ENCODE measurements around the gene TRIM29. TPM values are rescaled to one million over a fixed set of nuclear protein-coding genes. Genes with fewer than 3 reads are reported as not detected.
A peak's percentile ranks its signal among the peaks of the same experiment; 100 is the strongest.

The TRIM29 gene
- total RNA-seq, 1 experiment from 2014 or later: 4.3 TPM

DNA sequence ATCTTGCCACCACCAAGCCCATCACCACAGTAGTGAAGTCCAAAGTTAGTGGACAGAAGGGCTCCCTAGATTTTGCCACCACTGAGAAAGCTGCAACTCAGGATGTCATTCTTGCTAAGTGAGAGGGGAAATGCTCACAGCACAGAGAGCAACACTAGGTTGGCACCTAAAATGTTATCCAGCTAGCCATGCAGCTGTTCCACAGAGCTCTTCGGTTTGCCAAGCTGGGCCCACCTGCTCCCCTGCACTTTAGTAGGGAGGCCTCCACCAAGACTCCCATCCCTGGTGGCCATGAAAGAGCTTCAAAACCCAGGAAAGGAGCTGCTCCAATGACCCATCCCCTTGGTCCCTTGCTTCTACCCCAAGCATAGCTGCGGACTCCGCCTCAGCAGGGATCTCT is 63.8 kb downstream of the TRIM29 start:
- Mint-ChIP-seq H3K9me3 (ENCODE audit: unreplicated experiment) (no peaks in the 10 kb centered on the region), H3K4me3 (ENCODE audit: unreplicated experiment) (no peak overlapping the region), H3K27ac (ENCODE audit: unreplicated experiment) (no peak overlapping the region), H3K36me3 (ENCODE audit: insufficient read depth, unreplicated experiment) (no peaks in the 10 kb centered on the region), H3K27me3 (ENCODE audit: insufficient read depth, unreplicated experiment) (peaks cover 19% of the 10 kb centered on the region), H3K4me1 (ENCODE audit: low read depth, unreplicated experiment) (no peaks in the 10 kb centered on the region)
- no TSS peak for BruUV-seq (replicated peaks)
- Histone ChIP-seq H3K4me3 (ENCODE audit: low read depth, low read length) (no peak overlapping the region), H3K36me3 (ENCODE audit: control insufficient read depth, insufficient read depth, low read length) (no peaks in the 10 kb centered on the region), H3K9me3 (no peaks in the 10 kb centered on the region), H3K27me3 (replicated peaks; ENCODE audit: control insufficient read depth, insufficient read depth, low read length) (peaks cover 2% of the 10 kb centered on the region; the same call in 1 of the 2 replicates), H3K4me1 (no peaks in the 10 kb centered on the region)
- peak in 1 of 2 experiments; percentile 19 for DNase-seq
- intact Hi-C loops (cut with micrococcal nuclease; ENCODE audit: unreplicated experiment): no loop called here
- POLR2A ChIA-PET: no interaction called here
- TF ChIP-seq, protein P1, sequence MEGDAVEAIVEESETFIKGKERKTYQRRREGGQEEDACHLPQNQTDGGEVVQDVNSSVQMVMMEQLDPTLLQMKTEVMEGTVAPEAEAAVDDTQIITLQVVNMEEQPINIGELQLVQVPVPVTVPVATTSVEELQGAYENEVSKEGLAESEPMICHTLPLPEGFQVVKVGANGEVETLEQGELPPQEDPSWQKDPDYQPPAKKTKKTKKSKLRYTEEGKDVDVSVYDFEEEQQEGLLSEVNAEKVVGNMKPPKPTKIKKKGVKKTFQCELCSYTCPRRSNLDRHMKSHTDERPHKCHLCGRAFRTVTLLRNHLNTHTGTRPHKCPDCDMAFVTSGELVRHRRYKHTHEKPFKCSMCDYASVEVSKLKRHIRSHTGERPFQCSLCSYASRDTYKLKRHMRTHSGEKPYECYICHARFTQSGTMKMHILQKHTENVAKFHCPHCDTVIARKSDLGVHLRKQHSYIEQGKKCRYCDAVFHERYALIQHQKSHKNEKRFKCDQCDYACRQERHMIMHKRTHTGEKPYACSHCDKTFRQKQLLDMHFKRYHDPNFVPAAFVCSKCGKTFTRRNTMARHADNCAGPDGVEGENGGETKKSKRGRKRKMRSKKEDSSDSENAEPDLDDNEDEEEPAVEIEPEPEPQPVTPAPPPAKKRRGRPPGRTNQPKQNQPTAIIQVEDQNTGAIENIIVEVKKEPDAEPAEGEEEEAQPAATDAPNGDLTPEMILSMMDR (IDR thresholded peaks at IDR 0.05; ENCODE audit: insufficient read depth in 1 of 2, low read depth in 1 of 2, low read length in 1 of 2, severe bottlenecking in 1 of 2, unreplicated experiment in 1 of 2): no peak
- CTCF ChIA-PET: interaction anchor here (0.6 kb wide), 1 partner anchor 25 kb away, joined by 3 read pairs; no protein-coding TSS in a partner anchor

DNA sequence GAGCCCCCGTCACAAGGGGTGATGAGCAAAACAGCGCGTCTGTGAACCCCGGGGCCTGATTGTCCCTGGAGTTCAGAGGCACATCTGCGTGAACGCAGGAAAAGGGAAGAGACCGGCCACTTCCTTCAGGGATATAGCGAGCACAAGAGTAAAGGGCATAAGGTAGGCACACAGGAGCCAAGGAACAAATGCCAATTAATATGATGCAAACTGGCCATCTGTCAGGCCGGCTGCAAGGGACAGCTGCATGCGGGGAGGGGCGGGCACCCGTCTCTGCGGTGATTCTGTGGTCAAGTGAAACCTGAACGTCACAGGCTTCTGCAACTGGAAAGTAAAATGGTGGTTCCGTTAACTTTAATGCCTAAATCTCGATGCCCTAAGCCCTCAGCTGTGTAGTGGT is 64.7 kb downstream of the TRIM29 start:
- BruUV-seq (replicated peaks): no TSS peak
- peak in 1 of 2 experiments; percentile 23 for DNase-seq
- POLR2A ChIA-PET: no interaction called here
- Mint-ChIP-seq H3K27ac (ENCODE audit: unreplicated experiment) (no peak overlapping the region), H3K27me3 (ENCODE audit: insufficient read depth, unreplicated experiment) (peaks cover 17% of the 10 kb centered on the region), H3K36me3 (ENCODE audit: insufficient read depth, unreplicated experiment) (no peaks in the 10 kb centered on the region), H3K4me1 (ENCODE audit: low read depth, unreplicated experiment) (no peaks in the 10 kb centered on the region), H3K4me3 (ENCODE audit: unreplicated experiment) (no peak overlapping the region), H3K9me3 (ENCODE audit: unreplicated experiment) (no peaks in the 10 kb centered on the region)
- no peaks in the 10 kb centered on the region for H3K36me3 ChIP-seq (ENCODE audit: control insufficient read depth, insufficient read depth, low read length)
- H3K4me1 ChIP-seq: no peaks in the 10 kb centered on the region
- no peak overlapping the region for H3K4me3 ChIP-seq (ENCODE audit: low read depth, low read length)
- intact Hi-C loops (cut with micrococcal nuclease; ENCODE audit: unreplicated experiment): no loop called here
- H3K9me3 ChIP-seq: no peaks in the 10 kb centered on the region
- TF ChIP-seq, protein P1 (IDR thresholded peaks at IDR 0.05; ENCODE audit: insufficient read depth in 1 of 2, low read depth in 1 of 2, low read length in 1 of 2, severe bottlenecking in 1 of 2, unreplicated experiment in 1 of 2): no peak
- peaks cover 2% of the 10 kb centered on the region; the same call in 1 of the 2 replicates for H3K27me3 ChIP-seq (replicated peaks; ENCODE audit: control insufficient read depth, insufficient read depth, low read length)
- CTCF ChIA-PET: no interaction called here

DNA sequence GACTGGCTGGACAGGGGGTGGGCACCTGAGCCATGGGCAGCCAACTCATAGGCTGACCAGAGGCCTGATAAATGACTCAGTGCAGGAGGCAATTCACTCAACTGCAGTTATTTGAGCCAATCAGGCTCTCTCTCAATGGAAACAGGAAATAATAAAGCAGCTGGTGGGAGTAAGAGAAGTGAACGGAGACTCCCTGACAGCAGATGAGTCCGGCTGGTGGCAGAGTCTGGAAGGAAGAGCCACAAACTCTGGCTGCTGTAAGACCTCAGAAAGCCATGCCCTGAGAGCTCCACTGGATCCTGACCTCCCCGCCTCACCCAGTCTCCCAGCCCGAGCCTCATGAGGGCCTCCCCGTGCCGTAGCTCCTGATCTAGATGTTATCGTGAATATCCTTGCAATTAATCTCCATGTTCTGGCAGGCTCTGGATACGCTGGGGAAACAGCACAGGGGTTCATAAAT is 69.8 kb downstream of the TRIM29 start:
- no peak for DNase-seq
- intact Hi-C loops (cut with micrococcal nuclease; ENCODE audit: unreplicated experiment): no loop called here
- no peaks in the 10 kb centered on the region for H3K9me3 ChIP-seq
- peaks cover 2% of the 10 kb centered on the region; the same call in 1 of the 2 replicates for H3K27me3 ChIP-seq (replicated peaks; ENCODE audit: control insufficient read depth, insufficient read depth, low read length)
- ChIA-PET CTCF (no interaction called here), POLR2A (no interaction called here)
- Mint-ChIP-seq H3K4me1 (ENCODE audit: low read depth, unreplicated experiment) (no peaks in the 10 kb centered on the region), H3K9me3 (ENCODE audit: unreplicated experiment) (no peaks in the 10 kb centered on the region), H3K4me3 (ENCODE audit: unreplicated experiment) (no peak overlapping the region), H3K27me3 (ENCODE audit: insufficient read depth, unreplicated experiment) (peaks cover 25% of the 10 kb centered on the region), H3K36me3 (ENCODE audit: insufficient read depth, unreplicated experiment) (no peaks in the 10 kb centered on the region), H3K27ac (ENCODE audit: unreplicated experiment) (no peak overlapping the region)
- no peak overlapping the region for H3K4me3 ChIP-seq (ENCODE audit: low read depth, low read length)
- no peaks in the 10 kb centered on the region for H3K36me3 ChIP-seq (ENCODE audit: control insufficient read depth, insufficient read depth, low read length)
- no TSS peak for BruUV-seq (replicated peaks)
- H3K4me1 ChIP-seq: no peaks in the 10 kb centered on the region
- TF ChIP-seq, protein P1 (IDR thresholded peaks at IDR 0.05; ENCODE audit: insufficient read depth in 1 of 2, low read depth in 1 of 2, low read length in 1 of 2, severe bottlenecking in 1 of 2, unreplicated experiment in 1 of 2): no peak

All from Caco-2 (cell line).